CD4-positive, alpha-beta T cell treated with Interleukin-15 for 1 hour (primary cell): ENCODE results near the gene HOXA9.

ENCODE experiments used
- DNase-seq: peaks from one replicate; pipeline ENCODE4 v3.0.0-alpha.2; 2020

Gene HOXA9

GRCh38 chr7:27124902-27125689 is 40.2 kb downstream of the HOXA9 start:
- no peak for DNase-seq

GRCh38 chr7:27124096-27124901 is 41.0 kb downstream of the HOXA9 start:
- no peak for DNase-seq

GRCh38 chr7:27123477-27124053 is 41.8 kb downstream of the HOXA9 start:
- DNase-seq: no peak

- no peak for DNase-seq
These were observed 42.3 kb downstream of the HOXA9 start for GRCh38 chr7:27123007-27123476.

- DNase-seq: no peak
These were observed 43.0 kb downstream of the HOXA9 start for GRCh38 chr7:27122077-27122910.

- DNase-seq: no peak
These were observed 43.7 kb downstream of the HOXA9 start for GRCh38 chr7:27121684-27122076.

DNA sequence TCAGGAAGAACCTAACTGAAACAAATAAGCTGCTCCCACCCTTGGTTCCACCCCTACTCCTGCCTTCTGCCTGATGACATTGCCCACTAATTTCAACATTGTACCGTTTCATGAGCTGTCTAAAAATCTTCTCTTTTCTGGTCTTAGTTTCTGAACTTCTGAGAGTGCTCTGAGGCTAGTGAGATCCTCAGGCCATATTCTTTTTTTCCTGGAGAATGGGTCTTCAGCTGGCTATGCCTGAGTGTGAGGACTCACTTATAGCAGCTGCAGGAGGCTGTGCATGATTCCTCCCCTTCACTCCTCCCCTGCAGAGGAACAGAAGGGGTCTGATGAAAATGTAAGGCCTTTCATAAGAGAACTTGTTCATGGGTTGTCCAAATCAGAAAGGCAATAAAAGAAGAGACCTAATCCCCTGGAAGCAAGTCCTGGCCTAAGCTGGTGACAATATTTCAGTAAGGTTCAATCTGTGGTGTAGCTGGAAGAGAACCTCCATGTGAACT is 45.9 kb downstream of the HOXA9 start:
- no peak for DNase-seq

- DNase-seq: no peak
These were observed 46.8 kb downstream of the HOXA9 start for GRCh38 chr7:27118580-27118979.

DNA sequence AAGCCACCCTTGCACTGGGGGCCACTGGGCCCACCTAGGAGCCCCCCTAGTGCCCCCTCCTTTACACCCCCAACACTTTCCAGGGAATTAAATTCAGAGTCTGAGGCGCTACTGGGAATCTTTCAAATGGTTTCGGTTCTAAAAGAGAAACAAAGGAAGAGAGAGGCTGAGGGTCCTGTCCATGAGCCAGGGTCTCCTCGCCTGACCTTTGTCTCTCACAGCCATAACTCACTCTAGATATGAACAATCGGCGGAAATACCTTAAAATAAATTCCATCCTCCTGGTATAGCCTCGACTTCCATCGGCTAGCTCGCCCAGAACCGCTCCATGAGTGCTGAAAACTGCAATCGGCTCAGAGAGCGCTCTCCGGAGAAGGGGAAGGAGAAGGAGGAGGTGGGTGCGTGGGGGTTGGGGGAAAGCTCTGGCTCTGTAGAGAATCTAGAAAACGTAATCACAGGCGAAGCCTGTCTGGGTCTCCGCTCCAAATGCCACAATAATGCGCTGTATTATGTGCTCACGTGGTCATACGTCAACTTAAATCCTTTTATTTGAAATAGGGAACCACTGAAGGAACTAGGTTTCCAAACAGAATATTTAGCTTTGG is 47.3 kb downstream of the HOXA9 start:
- no peak for DNase-seq

GRCh38 chr7:27116962-27117886 is 48.1 kb downstream of the HOXA9 start:
- DNase-seq: no peak

GRCh38 chr7:27116031-27116961 is 49.0 kb downstream of the HOXA9 start:
- DNase-seq: no peak

GRCh38 chr7:27115221-27116026 is 49.9 kb downstream of the HOXA9 start:
- DNase-seq: no peak

DNA sequence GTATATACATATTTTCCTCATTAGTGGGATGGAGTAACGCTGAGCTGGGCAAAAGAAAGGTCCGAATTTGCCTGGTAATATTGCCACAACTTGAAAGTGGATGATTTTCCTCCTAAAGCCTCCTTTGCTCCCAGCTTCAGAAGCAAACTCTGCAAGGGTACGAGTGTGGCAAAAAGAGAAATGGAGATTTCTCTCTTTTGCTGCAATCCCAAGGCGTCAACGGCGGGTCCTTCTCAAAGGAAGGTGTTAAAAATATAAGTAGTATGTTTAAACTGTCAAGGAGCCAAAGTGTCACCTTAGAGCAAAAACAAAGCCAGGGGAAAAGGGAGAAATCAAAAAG is 50.5 kb downstream of the HOXA9 start:
- DNase-seq: no peak

- DNase-seq: no peak
These were observed 51.2 kb downstream of the HOXA9 start for GRCh38 chr7:27113991-27114769.

DNA sequence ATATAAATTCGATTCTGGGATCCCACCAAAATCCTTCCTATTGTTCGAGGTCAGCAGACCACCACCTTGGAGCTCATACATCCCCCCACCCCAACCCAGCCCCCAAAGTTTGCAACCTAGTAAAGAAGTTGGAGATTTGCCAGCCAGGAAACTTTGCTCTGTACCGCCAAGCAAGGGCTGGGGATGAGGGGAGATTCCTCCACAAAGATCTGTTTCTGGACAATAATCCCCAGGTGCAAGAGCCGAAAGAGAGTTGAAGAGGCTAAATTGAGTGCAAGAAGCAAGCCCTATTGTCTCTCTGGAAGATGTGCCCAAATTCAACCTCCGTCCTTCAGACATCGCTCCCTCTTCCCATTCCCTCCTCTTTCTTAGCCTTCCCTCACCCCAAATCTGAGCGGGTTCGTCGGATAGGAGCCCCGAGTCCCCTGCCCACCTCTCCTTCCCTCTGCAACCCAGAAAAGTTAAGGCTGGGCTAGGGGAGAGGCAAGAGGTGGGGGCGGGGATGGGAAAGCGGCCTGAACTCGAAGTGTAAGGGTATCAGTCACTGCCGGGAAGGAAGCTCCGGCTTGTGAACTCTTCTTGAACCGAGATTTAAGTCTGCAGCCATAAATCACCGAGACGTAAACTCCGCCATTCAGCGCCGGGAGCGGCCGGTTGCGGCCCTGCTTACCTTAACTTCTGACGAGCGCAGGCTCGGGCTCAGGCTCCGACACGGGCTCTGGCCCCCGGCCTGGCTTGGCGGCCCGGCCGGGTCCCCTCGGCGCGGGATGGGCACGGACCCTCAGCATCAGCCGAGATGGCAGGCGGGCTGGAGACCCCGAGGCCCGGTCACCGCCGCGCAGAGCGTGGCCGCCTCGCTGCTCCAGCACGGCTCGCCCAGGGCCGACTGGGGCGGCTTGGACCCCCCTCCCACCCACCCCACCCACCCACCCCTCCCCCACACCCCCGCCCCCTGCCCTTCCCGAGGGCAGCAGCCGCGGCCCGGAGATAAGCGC is 52.1 kb downstream of the HOXA9 start:
- no peak for DNase-seq
